GM11168 (cell line): ENCODE results near the gene UNC93A.
"Not testable (repeated sequence)": the region's sequence is repeated elsewhere in the genome, so short reads cannot be mapped to it uniquely, and the experiment has no call there.

Experiments
- in situ Hi-C: fragments of 300-500 bp; cut with MboI; formaldehyde crosslinking; loops from one replicate; pipeline ENCODE4 v1.12.0; 2022; ENCODE audit warnings: low sequenced_read_pairs; ENCODE audit not compliant: unreplicated experiment

UNC93A gene

DNA sequence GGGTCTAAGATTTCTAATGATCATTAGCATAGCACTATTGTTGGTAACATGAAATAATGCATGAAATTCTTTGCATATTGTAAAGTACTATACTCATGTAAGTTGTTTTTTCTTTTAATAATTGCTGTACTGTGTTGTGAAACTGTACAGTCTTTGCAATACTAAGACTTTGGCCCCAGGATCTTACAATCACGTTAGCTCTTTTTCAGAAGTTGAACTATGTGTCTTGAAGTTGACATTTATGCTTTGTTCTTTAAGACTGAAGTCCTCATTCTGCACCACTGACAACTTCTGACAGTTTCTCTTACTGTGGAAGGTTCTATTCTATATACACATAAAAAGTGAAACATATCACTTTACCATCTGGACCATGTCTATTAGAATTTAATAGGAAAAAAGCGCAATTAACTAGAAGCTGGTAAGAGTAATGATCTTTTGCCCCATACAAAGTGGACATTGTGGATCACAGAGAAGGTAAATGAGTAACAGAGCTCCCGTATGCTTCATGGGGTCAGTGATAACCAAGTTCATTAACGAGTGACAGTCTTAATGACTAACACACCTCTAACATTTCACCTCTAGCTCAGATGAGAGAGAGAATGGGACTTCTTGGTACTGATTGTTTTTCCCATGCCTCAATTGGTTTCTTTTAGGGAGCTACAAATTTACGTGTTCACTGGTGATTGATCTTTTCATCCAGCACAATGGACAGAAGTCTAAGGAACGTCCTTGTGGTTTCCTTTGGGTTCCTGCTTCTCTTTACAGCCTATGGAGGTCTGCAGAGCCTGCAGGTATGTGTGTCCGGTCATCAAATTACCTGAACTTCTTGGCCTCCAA is at the start of gene UNC93A:
Gene UNC93A (plus strand): TSS at position 530 of the 837 bp plus-strand sequence. CDS start 175 bp downstream, at position 705.
- in situ Hi-C loops = no loop called here

DNA sequence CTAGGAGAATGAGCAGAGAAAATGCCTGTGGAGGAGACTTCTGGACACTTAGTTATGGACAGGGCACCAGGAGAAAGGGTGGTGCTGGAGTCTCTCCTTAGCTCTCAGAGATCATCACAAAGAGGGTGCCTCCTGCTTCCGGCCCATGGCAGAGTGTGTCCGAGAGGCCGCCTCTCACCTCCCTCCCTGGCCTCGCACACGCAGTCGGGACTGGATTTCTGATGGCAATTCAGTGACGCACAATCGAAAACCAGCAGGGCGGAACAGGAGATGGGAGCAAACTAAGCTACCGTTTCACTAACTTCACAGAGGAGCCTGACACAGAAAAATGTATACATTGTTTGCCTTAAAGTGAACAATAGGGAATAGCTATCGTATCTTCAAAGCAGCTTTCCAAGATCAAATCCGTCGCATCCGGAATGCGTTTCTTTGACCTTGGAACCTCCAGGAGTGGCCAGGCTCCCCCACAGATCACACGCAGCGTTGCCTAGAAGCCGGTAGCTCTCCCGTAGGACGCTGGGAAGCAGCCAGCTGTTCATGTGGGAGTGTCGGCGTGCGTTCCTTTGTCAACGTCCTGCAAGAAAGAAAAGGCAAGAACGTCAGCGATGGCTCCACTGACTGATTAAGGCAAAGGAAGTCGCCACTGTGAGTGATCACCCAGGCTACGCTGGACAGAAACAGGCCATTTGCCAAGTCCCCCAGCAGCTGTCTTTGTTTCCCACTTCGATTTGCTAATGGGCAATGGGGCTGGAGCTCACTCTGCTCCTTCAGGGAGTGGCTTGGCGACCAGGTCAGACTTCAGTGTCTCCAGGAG is 49.6 kb upstream of the UNC93A start:
- in situ Hi-C loops = not testable (repeated sequence)

DNA sequence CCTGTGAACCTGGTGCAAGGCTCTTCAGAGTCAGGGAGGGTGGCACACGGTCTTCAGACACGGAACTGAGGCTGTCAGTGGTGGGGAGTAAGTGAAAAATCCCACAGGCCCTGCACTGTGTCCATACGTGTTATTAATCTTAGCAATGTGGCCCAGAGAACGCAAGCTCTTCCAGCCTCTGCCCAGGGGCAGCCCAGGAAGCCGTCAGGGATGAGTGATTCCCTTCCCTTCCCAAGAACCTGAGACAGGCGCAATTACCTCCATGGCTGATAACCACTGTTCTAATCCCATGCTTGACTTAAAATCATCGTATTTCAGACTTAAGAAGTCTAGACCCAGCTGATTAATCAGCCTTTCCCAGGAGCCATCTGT is 49.0 kb upstream of the UNC93A start:
- in situ Hi-C loops = not testable (repeated sequence)

DNA sequence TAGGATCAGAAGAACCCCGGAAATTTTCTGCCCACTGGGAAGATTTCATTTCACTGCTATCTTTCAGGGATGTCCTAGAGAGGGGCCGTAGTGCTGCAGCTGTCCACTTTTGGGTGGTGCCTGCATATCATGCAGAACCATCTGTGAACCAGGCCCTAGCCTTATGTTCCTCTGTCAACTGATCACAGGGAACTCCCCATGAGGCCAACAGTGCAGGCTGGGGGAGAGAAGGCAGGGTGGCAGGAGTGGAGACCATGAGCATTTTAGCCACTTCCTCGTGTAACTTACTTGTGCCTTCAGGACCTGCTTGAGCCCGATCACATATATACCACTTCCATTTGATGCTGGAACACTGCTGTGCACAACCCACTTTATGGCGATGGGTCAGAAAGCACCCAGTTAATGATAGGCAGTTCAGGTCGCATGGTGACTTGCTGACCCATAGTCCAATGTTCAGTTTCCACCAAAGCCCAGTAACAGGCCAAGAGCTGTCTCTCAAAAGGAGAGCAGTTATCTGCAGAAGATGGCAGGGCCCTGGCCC is 48.5 kb upstream of the UNC93A start:
- in situ Hi-C loops = not testable (repeated sequence)

DNA sequence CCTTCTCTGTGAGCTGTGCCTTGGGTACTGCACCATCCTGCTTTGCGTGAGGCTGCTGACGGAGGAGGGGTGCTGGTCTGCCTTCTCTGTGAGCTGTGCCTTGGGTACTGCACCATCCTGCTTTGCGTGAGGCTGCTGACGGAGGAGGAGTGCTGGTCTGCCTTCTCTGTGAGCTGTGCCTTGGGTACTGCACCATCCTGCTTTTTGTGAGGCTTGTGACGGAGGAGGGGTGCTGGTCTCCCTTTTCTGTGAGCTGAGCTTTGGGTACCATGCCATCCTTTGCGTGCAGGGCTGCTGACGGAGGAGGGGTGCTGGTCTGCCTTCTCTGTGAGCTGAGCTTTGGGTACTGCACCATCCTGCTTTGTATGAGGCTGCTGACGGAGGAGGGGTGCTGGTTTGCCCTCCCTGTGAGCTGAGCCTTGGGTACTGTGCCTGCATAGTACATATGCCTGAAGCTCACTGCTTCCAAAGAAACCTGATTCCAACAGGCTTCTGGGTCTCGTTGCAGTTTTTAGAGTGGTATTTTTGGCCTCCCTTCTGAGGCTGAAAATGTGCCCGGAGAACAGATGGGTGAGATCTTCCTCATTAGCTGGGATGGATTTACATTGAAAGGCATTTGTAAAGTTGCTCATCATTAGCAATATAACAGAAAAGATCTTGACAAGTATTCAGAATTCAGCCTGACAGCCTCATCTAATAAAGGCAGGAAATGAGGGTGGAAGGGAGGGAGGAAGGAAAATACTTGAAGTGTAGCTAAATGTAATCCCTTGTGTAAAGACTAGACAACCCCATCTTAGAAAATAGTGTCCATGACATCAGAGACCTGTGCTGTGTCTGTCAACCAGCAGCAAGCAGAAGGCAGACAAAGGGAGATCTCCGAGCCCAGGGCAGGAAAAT is 46.8 kb upstream of the UNC93A start:
- in situ Hi-C loops = no loop called here

DNA sequence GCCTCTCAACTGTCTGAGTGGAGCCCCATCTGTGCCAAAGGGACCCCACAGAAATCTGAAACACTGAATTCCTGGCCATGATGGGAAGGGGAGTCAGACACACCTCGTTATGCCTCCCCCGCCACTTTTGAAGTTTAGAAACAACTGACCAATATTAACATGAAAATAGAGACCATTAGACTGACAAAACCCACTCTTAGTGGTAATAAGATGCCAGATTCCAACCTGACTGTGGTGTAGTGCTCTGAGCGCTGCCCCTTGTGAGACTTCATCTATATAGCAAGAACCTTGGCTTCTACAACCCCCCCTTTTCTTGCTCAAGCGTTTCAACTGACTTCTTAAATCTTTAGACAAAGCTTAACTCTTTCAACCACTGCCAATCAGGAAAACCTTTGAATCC is 46.1 kb upstream of the UNC93A start:
- in situ Hi-C loops = no loop called here

DNA sequence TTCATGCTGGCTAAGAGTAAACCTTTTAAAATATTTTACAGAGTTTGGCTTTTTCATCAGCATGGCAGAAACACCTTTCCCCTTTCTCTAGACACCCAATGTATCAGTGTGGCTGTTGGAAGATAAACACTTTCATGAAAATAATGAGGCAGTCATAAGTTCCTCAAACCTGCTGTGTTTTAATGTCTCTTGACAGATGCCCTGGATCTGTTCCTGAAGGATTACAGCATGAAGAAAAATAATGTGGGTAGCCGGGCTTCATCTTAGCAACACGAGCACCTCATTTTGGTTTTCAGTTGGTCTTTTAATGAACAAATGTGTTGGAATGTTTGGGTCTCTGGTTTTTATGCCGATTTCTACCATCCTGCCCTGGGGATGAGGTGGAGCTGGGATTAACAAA is 45.5 kb upstream of the UNC93A start:
- in situ Hi-C loops = no loop called here

DNA sequence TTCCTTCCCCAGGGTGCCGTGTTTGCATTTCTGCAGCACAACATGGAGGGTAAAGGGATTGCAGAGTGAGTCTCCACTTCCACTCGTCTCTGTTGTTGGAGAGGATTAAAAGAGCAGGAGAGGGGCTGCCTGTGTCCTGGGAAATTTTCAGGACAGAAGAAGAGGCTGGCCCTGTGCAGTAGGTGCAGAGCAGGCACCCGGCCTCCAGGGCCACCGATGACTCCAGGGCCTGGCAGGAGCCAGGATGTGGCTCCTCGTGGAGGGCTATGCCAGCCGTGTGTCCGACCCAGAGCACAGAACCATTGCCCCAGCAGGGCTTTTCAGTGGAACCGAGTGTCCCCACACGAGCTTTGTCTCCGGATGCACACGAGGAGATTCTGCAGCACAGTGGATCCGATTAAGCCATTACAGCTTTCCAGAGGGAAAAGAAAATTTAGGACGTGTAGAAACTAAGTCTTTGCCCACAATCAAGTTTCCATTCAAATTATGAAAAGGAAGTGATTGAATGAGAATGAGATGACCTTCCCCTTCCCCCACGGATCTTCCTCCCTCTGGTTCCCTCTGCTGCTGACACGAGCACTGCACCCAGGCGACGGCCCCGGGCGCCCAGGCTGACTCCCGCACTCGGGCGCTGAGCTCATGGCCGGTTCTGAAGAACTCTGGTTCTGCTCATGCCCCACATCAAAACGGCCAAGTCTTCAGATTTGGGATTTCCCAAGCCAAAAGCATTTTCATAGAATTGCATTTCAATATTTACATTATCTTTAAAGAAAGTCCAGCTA is 43.1 kb upstream of the UNC93A start:
- in situ Hi-C loops = no loop called here

DNA sequence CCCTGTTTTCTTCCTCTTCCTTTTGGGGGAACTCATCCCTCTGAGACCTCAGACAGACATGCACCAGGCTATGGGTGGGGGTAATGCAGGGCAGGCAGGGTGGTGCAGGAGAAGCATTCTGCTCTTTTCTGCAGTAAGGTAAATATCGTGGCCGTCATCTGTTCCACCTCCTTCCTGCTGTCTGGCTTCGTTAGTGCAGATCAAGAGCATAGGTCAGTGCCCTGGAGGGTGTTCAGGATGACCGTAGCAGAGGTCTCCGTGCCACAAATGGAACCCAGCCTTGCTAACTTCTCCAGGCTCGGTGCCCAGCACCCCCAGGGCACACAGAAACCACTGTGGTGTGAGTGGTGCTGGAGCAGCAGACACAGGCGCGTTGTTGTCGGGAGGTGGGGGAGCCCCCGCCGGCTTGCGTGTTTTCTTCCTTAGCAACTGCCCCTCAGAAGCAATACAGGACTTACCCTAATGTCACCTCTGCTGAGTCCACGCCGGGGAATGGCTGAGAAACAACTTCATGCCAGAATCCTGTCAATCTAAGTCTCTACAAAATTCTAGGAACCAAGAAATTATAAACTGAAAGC is 42.1 kb upstream of the UNC93A start:
- in situ Hi-C loops = not testable (repeated sequence)

DNA sequence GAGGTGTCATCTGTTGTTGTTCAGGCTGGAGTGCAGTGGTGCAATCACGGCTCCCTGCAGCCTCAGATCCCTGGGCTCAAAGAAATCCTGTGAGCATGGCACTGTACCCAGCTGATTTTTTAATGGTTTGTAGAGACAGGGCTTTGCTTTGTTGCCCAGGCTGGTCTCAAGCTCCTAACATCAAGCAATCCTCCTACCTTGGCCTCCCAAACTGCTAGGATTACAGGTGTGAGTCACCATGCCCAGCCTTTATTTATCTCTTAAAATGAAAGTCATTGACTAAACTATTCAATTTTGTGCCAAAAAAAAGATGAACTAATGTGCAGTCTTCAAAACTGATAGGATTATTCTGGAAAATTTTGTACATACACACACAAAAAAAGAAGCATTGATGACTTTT is 38.8 kb upstream of the UNC93A start:
- in situ Hi-C loops = no loop called here

DNA sequence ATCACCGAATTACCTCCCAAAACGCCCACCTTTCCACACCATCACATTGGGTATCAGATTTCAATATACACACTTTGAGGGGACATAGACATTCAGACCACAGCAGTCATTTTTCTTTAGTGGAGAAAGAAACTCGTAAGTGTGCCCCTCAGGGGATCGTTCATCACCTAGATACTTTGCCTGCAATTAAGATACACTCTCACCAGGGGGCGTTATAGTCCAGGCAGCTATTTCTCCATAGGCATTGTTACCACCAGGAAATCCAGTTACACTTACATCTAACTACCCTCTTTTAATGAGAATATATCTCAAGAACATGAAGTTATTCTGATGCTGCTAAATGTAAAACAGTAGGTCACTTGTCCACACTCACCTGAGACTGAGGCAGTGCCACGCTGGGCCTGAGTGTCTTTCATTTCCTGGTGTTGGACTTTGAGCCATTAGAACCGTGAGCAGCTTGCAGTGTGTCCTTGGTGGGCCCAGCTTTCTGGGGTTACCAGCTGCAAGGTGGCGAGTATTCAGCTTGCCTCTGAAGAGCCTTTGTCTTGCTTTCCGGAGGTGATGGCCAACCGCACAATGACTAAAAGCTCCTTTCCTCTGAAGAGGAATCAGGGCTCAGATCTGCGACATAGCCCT is 35.1 kb upstream of the UNC93A start:
- in situ Hi-C loops = no loop called here

DNA sequence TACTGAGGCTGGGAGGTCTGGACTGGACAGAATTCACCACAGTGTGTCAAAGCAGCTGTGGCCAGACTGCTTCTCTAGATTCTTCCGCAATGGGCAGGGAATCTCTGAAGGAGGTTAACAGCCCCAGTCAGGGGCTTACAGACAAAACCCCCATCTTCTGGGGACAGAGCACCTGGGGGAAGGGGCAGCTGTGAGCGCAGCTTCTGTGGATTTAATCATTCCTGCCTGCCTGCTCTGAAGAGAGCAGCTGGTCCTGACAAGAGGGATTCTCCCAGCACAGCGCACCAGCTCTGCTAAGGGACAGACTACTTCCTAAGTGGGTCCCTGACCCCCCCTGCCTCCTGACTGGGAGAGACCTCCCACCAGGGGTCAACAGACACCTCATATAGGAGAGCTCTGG is 32.5 kb upstream of the UNC93A start:
- in situ Hi-C loops = no loop called here

DNA sequence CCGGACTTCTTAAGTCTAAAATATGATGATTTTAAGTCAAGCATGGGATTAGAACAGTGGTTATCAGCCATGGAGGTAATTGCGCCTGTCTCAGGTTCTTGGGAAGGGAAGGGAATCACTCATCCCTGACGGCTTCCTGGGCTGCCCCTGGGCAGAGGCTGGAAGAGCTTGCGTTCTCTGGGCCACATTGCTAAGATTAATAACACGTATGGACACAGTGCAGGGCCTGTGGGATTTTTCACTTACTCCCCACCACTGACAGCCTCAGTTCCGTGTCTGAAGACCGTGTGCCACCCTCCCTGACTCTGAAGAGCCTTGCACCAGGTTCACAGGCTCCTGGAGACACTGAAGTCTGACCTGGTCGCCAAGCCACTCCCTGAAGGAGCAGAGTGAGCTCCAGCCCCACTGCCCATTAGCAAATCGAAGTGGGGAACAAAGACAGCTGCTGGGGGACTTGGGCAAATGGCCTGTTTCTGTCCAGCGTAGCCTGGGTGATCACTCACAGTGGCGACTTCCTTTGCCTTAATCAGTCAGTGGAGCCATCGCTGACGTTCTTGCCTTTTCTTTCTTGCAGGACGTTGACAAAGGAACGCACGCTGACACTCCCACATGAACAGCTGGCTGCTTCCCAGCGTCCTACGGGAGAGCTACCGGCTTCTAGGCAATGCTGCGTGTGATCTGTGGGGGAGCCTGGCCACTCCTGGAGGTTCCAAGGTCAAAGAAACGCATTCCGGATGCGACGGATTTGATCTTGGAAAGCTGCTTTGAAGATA is 24.9 kb upstream of the UNC93A start:
- in situ Hi-C loops = not testable (repeated sequence)

DNA sequence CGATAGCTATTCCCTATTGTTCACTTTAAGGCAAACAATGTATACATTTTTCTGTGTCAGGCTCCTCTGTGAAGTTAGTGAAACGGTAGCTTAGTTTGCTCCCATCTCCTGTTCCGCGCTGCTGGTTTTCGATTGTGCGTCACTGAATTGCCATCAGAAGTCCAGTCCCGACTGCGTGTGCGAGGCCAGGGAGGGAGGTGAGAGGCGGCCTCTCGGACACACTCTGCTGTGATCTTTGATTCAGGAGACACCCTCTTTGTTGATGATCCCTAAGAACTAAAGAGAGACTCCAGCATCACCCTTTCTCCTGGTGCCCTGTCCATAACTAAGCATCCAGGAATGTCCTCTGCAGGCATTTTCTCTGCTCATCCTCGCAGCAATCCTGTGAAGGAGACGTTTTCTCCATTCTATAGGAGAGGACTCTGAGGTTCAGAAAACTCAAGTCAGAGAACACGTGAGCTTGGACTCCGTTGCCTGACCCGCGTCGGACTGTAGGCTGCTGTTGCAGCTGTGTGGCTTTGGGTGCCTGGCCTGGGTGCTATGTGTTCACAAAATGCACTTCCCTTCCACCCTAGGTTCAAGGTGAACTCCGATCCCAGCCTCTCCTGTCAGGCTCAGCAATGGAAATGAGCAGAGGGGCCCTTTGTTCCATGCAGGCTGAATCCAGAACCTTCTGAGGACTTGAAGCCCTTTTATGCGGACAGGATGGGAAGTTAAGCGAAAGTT is 24.1 kb upstream of the UNC93A start:
- in situ Hi-C loops = no loop called here

DNA sequence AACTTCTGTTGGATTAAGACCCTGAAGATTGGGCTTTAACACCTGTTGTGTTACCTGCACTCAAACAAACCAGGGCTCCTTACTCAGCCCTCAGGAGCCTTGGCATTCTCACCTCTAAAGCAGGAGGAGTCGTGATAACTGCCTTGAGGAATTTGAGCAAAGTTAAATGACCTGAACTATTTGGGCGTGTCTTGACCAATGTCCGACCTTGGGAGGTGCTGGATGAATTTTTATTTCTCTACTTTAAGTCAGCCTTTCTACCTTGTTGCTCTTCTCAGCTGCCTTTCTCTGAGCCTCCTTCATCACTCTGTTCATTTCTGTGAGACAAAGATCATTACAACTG is 23.6 kb upstream of the UNC93A start:
- in situ Hi-C loops = not testable (repeated sequence)

DNA sequence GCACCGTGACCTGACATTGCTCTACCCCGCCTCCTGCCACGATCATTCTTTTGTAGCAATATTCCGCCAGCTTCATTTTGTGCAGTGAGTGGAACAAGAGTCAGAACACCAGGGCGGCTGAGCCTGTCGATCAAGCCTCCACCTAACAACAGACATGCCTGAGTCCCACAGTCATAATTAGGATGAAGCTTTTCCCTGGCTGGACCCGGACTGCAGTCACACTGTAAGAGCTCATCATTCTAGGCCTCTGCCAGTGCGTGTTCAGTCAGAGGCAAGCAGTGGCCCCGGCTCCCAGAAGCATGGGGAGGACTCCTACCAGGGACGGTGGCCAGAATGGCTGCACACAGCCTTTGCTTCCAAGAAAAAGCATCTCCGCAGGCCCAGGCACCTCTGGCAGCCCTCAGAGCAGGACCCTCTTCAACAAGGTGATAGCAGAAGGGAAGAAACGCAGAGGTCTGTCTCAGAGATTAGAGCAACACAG is 23.2 kb upstream of the UNC93A start:
- in situ Hi-C loops = no loop called here

DNA sequence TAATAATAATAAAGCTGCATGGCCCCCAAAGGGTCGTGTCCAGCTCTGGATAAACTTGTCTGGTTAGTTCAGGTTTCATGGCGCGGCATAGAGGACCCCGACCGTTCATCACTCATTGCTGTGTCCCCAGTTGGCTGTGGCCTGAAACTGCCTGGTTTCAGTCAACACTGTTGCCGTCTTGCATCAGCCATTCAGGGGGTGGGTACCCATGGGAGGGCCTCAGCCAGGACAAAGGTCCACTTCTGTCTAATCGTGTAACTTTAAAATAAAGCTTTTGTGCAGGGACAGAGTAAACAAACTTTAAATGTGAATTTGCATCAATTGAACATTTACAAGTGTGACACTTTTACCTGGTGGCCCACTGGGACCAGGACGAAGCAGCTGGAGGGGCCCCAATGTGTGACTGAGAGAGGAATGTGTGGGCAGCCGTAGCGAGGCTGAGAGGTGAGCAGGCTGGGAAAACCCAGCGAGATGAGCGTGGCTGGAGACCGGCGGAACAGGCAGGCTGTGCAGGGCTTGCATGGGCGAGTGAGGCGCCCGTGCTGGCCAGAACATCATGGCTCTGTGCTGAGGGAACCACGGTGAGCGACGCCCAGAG is 22.3 kb upstream of the UNC93A start:
- in situ Hi-C loops = no loop called here
